GM04503 (cell line): ENCODE measurements around the gene LYZL4.

Experiments
- DNase-seq: peaks from one replicate; pipeline ENCODE4 v3.0.0-alpha.2; 2012; ENCODE audit warnings: low read depth

LYZL4 gene

DNA sequence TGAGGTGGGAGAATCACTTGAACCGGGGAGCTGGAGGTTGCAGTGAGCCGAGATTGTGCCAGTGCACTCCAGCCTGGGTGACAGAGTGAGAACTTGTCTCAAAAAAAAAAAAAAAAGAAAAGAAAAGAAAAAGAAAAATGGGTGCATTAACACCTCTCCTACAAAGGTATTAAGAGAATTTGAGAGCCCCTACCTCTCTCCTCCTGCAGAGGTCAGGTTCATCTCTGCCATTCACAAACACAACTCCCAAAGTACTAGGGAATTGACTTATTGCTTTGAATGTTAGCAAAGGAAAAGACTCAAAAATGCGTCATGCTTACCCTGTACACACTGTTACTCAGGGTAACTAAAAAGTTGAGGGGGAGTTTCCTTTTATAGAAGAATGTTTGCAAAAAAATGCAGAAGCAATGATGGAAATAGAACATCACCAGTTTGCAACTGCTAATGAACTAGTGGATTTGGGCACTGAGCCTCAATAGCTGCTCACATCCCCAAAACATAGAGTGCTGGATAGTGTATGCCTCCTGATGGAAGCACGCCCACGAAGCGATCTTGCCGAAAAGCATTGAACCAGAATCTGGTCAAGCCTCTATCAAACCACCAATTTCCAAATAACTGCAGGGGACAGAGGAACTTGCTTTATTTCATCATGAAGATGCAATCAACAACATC, 15.5 kb upstream of the LYZL4 start:
- no peak for DNase-seq

DNA sequence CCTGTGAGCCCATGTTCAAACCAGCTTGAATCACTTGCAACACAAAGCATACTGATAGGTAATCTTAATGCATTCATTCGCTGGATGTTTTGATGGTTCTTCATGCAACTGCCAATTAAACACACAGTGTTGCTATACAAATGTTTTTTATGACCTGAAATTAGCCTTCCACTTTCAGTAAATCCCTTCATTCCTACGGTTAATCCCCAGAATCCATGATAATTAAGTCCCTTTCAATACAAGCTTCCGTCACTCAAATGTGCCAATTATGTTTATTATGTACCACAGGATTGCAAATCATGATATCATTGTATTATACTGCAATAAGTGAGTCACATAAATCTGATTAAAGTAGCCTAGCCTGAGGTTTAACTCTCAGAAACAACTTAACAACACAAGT, 14.5 kb upstream of the LYZL4 start:
- no peak for DNase-seq

DNA sequence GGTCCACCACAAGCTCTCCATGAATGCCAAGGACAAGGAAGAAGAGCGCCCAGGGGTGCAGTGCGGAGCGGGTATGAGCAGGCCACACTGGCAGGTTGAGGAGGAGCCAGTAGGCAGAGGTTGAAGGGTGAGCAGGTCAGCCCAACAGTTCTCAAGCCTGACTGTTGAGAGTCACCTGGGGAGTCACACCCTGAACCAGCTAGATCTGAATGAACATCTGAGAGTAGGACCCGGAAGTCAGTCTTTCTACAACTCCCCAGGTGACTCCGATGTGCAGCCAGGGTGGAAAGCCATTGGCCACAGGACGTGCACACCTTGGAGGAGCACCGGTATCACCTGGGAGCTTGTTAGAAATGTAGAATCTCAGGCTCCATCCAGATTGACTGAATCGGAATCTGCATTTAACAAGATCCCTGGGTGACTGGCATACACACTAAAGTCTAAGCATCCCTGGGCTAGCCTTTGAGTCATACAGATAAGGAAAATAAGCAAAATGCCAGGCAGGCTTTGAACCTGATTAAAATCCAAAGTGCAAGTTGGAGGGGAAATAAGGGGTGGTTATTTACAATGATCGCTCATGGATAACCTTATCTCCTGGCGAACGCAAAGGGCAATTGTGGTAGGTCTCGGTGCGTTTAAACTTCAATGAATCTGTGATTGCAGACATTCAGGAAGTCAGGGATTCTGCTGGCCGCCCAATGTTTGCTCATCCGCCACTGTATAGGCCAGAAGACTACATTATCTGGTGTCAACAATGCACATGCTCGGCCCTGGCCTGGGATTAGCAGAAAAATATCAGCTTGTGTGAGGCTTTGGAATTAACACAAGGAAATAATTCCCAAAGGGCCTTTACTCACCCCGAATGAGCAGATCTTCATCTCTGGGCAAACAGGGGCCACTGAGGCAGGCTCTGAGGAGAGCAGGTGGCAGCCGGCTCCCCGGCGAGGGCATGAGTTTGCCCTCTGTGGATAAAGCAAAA, 11.7 kb upstream of the LYZL4 start:
- DNase-seq, result no peak

- no peak for DNase-seq
These were observed 9.2 kb upstream of the LYZL4 start for GRCh38 chr3:42419563-42419962.

GRCh38 chr3:42412526-42413155, 2.2 kb upstream of the LYZL4 start:
- DNase-seq, result no peak

- no peak for DNase-seq
These were observed 1.0 kb upstream of the LYZL4 start for GRCh38 chr3:42411429-42411828.

GRCh38 chr3:42408156-42408555, 2.3 kb downstream of the LYZL4 start:
- DNase-seq, result no peak

DNA sequence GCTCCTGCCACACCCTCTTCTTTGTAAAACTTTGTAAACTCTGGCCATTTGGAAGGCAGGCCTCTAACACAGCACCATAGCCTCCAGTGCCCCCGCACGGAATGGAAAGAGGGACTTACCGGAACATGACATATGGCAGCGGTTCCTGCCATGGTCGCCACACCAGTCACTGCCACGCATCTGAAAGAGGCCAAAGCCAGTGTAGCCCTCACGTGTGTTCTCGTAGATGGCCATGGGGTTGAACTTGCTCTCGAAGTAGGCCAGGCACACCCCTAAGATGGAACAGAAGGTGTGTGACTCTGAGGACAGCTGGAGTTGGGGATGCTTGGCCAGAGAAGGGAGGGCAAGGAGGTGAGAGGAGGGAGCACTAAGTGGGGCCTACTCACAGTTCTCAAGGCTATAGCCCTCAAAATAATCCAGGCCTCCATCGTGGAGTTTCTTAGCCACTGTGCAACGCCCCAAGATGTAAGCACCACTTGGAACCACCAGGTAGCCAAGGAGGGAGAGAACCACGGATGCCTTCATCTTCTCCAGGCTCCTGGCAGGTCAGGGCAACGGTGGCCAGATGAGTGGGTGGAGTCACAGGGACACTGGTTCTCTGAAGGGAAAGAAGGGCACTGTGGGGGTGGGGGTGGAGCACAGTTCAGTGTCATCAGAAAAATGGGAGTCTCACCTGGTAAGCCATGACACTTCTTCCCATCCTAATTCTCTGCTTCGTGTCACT, 3.5 kb downstream of the LYZL4 start:
- DNase-seq, result no peak

DNA sequence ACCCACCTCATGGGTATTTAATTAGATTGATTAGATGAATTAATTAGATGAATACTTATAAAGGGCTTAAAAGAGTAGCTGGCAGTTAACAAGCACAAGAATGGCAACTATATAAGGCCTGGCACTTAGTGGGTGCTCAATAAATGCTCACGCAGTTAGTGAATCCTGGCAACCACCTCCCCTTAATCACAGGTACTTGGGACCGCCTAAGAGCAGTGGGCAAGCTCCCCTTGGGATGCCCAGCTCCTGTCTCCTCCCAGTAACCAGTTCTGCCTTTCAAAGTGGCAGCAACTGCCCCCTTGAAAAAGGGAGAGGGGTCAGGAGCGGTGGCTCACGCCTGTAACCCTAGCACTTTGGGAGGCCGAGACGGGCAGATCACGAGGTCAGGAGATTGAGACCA, 4.6 kb downstream of the LYZL4 start:
- no peak for DNase-seq

GRCh38 chr3:42403737-42404136, 6.7 kb downstream of the LYZL4 start:
- DNase-seq, result no peak

DNA sequence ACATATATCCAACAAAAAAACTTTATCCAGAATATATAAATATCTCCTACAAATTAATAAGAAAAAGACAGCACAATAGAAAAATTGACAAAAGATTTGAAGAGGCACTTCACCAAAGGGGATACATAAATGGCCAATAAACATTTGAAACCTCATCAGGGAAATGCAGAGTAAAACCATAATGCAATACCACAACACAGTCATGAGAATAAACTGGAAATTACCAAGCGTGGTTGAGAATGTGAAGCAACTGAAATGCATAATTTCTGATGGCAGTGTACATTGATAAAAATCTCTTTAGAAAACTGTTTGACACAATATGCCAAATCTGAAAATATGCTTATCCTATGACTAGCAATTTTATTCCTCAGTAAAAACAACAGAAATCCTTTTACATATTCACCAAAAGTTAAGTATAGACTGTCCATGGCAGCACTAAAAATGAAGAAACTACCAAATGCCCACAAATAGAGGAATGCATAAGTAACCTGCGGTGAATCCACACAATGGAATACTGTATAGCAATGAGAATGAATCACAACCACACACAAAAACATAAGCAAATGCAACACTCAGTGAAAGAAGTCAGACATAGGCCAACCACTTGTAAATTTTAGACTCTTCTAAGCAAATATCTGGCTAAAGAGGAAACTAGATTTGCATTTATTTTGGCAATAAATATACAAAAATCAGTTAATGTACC, 7.9 kb downstream of the LYZL4 start:
- DNase-seq, result no peak

DNA sequence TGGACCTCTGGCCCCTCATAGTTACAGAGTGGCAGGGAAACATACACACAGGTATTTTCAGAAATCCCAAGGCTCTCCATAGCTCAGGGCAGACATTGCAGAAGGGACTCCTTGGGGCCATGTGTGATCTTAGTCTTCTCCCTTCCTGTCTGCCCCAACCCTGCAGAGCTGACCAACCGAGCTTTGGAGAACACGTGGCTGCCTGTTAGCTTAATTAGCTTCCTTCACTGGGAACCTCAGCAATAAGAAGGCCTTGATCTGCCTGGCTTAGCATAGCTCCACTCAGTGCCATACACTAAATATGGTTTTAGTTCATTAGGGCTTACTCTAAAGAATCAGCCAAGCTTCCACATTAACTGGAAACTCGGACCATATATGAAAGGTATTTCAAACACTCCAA, 12.3 kb downstream of the LYZL4 start:
- DNase-seq, result no peak

GRCh38 chr3:42397644-42398043, 12.8 kb downstream of the LYZL4 start:
- no peak for DNase-seq

DNA sequence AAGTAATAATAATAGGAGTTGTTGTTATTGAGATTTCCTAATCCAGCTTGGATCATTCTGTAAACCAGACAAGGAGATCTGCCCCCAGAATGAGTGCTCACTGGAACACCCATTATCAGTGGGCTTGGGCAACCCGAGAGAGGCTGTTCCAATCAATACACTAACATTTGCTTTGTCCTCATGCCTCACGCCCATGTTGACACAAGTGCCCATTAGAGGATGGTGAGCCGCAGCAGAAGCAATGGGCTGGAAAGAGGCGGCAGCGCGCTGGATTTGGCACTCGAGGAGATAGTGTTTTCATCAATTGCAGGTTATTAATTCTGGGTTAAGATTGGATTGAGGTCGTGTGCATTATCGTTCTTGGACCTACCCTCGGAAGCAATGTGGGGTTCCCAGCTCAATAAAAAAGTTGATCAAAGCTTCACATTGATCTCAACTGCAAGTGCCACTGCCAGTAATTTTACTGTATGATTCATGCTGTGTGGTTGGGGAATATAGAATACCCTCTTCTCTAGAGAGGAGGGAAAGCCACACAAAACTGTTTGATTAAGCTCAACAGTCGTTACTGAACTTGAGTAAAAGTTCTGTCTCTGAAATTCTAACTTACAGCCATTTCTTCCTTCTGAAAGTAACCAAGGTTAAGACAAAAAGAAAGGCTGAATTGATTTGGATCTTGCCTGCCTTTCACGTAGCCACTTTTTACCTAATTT, 15.7 kb downstream of the LYZL4 start:
- DNase-seq, result no peak

DNA sequence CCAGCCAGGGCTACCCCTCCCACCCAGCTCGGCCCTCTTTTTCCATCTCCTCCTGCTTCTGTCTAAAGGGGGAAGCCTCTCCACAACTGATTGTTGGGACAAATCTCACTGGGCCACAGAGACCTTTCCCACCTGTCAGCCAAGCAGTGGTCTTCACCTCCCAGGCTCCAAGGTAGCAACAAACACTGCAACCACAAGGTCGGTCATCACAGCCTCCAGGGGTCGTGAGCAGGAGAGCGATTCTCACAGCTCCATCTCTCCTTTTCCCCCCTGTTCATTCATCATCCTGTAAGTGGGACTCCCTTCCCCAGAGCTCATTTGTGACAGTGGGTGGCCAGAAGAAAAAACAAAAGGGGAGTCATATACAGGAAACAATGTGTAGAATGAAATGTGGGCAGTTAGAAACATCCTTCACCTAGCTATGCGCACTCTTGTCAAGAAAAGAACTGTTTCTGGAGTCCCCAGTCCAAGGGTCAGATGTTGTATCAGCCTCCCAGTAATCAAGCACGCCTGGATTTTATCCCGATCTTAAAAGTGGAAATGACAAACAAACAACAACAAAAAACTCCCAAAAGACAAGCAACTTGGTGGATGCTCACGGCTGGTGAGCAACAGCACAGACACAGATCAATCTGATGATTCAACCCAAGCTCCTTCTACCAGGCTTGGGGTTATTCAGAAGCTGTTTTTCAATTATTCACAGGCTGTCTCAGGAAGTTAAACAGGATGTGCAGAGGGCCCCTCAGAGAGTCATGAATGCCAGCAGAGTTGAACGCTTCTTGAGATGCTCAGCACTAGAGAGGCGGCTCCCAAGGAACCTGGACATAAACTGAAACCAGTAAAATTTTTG, 22.4 kb downstream of the LYZL4 start:
- no peak for DNase-seq

DNA sequence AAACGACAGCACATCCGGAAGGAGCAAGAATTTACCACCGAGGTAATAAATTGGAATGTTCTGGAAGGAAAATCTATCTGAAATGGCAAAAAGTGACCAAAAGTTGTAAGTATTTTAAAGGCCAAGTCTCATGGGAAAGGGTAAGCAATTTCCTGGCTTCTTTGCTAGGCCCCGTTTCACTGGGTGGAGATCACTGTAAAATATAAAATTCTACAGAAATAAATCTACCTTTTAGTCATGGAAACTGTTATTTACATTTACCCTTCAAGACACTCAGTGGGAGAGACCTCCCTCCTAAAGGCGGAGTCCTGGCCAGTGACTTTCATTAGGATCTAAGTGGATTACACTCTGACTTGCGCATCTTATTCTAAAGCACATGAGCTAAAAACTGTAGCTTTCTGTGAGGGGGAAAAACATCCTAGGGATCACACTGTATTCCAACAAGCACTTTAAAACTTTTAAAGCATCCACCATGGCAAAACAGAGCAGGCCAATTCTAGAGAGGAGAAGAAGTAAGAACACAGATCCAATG, 28.8 kb downstream of the LYZL4 start:
- no peak for DNase-seq

- no peak for DNase-seq
These were observed 32.7 kb downstream of the LYZL4 start for GRCh38 chr3:42377681-42378080.

- DNase-seq, result peak; percentile 11
These were observed 34.0 kb downstream of the LYZL4 start for GRCh38 chr3:42376344-42376798.

GRCh38 chr3:42375121-42375800, 35.1 kb downstream of the LYZL4 start:
- no peak for DNase-seq
